ENCODE measurements around the gene USP40.

DNA sequence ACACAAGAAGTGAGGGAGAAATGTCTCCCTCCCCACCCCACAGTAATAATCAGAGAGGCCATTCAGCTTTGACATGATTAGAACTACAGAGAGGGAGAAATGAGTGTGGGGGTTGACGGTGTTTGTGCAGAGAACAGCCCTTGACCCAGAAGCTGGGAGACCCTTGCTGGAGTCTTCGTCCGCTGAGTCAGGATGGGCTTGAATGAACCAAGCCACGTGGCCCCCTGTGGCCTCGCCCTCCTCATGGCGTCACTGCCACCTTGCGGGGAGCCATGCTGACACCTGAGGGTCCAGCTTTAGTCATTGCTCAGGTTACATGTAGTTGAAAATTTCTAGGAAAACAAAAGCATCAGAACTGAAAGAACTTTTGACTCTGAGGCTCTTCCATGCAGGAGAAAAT, 111.1 kb downstream of the USP40 start:
- TF ChIP-seq, protein P1, sequence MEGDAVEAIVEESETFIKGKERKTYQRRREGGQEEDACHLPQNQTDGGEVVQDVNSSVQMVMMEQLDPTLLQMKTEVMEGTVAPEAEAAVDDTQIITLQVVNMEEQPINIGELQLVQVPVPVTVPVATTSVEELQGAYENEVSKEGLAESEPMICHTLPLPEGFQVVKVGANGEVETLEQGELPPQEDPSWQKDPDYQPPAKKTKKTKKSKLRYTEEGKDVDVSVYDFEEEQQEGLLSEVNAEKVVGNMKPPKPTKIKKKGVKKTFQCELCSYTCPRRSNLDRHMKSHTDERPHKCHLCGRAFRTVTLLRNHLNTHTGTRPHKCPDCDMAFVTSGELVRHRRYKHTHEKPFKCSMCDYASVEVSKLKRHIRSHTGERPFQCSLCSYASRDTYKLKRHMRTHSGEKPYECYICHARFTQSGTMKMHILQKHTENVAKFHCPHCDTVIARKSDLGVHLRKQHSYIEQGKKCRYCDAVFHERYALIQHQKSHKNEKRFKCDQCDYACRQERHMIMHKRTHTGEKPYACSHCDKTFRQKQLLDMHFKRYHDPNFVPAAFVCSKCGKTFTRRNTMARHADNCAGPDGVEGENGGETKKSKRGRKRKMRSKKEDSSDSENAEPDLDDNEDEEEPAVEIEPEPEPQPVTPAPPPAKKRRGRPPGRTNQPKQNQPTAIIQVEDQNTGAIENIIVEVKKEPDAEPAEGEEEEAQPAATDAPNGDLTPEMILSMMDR (IDR thresholded peaks at IDR 0.05; ENCODE audit: low read depth, low read length), result no peak
- no peak for TF ChIP-seq EZH2phosphoT487 (IDR thresholded peaks at IDR 0.05; ENCODE audit: low read depth)

Measured in OCI-LY3 (cell line).